Endothelial cell of umbilical vein (primary cell): ENCODE results near the gene ZNF20.

Experiments
- JUN ChIP-seq: IDR thresholded peaks from 2 replicates; pipeline ENCODE4 v1.6.1; 2011; ENCODE audit warnings: borderline replicate concordance, low read depth; ENCODE audit not compliant: insufficient read length, insufficient read depth
- TF ChIP-seq, protein P1 (sequence below), 2 donors: IDR thresholded peaks; 1 replicate in 1 of 2; 2 replicates in 1 of 2; pipeline ENCODE4 v1.5.1; 2011; ENCODE audit warnings: low read length in 2 of 2, mild to moderate bottlenecking in 2 of 2, moderate library complexity in 2 of 2, control low read depth in 1 of 2, inconsistent platforms in 1 of 2, low read depth in 1 of 2; ENCODE audit not compliant: insufficient read depth in 1 of 2; ENCODE audit errors: extremely low read depth in 1 of 2

DNA sequence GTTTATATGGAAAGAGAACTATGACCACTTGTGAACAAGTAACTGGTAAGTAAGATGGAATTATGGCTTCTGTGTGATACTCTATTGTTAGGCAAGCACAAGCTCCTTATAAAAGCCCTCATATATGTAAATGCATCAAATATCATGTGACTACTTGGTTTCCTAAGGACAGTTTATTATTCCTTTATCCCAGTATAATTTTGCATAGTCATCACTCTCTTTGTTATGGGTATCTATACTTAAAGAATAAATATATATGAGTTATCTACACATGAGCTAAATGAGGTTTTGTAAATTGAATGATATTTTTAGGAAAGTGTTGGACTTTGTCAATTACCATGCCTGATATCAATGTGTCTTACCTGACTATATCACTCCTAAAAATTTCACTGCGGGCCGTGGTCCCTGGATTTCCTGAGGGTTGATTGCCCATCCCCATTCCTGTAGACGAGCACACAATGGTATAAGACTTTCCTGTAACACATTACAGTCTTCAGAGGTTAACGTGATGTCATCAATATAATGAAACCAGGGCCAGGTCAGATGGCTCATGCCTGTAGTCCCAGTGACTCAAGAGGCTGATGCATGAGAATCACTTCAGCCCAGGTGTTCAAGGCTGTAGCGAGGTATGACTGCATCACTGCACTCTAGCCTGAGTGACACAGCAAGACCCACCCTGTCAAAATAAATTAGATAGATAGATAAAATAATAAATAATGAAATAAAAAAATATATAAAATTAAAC, 54.9 kb downstream of the ZNF20 start:
- TF ChIP-seq, protein P1, sequence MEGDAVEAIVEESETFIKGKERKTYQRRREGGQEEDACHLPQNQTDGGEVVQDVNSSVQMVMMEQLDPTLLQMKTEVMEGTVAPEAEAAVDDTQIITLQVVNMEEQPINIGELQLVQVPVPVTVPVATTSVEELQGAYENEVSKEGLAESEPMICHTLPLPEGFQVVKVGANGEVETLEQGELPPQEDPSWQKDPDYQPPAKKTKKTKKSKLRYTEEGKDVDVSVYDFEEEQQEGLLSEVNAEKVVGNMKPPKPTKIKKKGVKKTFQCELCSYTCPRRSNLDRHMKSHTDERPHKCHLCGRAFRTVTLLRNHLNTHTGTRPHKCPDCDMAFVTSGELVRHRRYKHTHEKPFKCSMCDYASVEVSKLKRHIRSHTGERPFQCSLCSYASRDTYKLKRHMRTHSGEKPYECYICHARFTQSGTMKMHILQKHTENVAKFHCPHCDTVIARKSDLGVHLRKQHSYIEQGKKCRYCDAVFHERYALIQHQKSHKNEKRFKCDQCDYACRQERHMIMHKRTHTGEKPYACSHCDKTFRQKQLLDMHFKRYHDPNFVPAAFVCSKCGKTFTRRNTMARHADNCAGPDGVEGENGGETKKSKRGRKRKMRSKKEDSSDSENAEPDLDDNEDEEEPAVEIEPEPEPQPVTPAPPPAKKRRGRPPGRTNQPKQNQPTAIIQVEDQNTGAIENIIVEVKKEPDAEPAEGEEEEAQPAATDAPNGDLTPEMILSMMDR (IDR thresholded peaks at IDR 0.05; ENCODE audit: extremely low read depth in 1 of 2, insufficient read depth in 1 of 2, low read depth in 1 of 2, low read length in 2 of 2), result no peak
- no peak for TF ChIP-seq JUN
